ENCODE results near the gene OASL. TPM values are rescaled to one million over a fixed set of nuclear protein-coding genes. Genes with fewer than 3 reads are reported as not detected.

The OASL gene
- total and polyA plus RNA-seq, 2 of the 4 experiments (the other 2 are of a cell fraction): under 0.01 to 0.05 TPM

- in situ Hi-C loops (cut with MboI; ENCODE audit: low sequenced_read_pairs): no loop called here
- ATAC-seq (ENCODE audit: low read depth) (peak; percentile 76), DNase-seq (peak; percentile 69)
- Histone ChIP-seq H2BK120ac (ENCODE audit: low read depth, low read length) (no peak overlapping the region), H3K27ac (ENCODE audit: insufficient read depth, low read length) (no peak overlapping the region), H2BK20ac (ENCODE audit: low read depth, low read length) (no peak overlapping the region), H3K27me3 (ENCODE audit: control insufficient read depth, insufficient read depth, low read length) (peaks cover 13% of the 10 kb centered on the region; the same call in 1 of the 2 replicates), H2AFZ (replicated peaks; ENCODE audit: low read length, poor library complexity) (no peak overlapping the region), H3K9ac (ENCODE audit: low read depth, low read length) (no peak overlapping the region), H2BK5ac (ENCODE audit: low read depth, low read length, poor library complexity, severe bottlenecking) (no peak overlapping the region), H3K4me2 (ENCODE audit: low read depth, low read length) (no peak overlapping the region), H4K20me1 (ENCODE audit: insufficient read depth, low read length) (no peaks in the 10 kb centered on the region), H4K8ac (ENCODE audit: low read depth in 2 of 2, low read length in 2 of 2) (no peak overlapping the region), H2AK5ac (ENCODE audit: low read depth, low read length) (no peak overlapping the region), H3K36me3 (ENCODE audit: control insufficient read depth, insufficient read depth, low read length) (no peaks in the 10 kb centered on the region), H3K56ac (ENCODE audit: extremely low read depth, insufficient read depth, low read length) (no peak overlapping the region), H3K4me3 (ENCODE audit: insufficient read depth, low read depth, low read length) (no peak overlapping the region), H3K14ac (replicated peaks; ENCODE audit: low read depth, low read length) (no peak overlapping the region), H2BK15ac (ENCODE audit: low read depth, low read length) (no peak overlapping the region), H3K23ac (ENCODE audit: low read depth, low read length) (no peak overlapping the region), H3K79me1 (ENCODE audit: low read depth in 1 of 2, low read length in 2 of 2) (no peaks in the 10 kb centered on the region), H3K9me3 (ENCODE audit: control insufficient read depth, insufficient read depth, low read length) (no peaks in the 10 kb centered on the region), H4K91ac (ENCODE audit: insufficient read depth, low read depth, low read length) (no peak overlapping the region), H3K4me1 (ENCODE audit: control insufficient read depth, insufficient read depth, low read length) (no peaks in the 10 kb centered on the region), H2AK9ac (replicated peaks; ENCODE audit: low read depth, low read length, poor library complexity) (no peak overlapping the region), H3K9me1 (ENCODE audit: insufficient read depth, low read length) (0 out of 2 replicates have a peak, but pooled peaks cover 2% of the 10 kb centered on the region), H4K5ac (ENCODE audit: low read depth, low read length) (no peak overlapping the region), H3K4ac (ENCODE audit: low read depth, low read length) (no peak overlapping the region), H3K18ac (ENCODE audit: low read depth, low read length) (no peak overlapping the region)
- ChIA-PET POLR2A (ENCODE audit: unreplicated experiment) (no interaction called here), CTCF (no interaction called here)
- 71% methylated on average over 1 of the region's 6 CpGs; no CpG with 5 or more reads in 1 of the 2 experiments for WGBS, 2 experiments (ENCODE audit: extremely low coverage in 2 of 2, insufficient read length in 1 of 2)
- no TSS peak for BruUV-seq (replicated peaks)
- dilution Hi-C loops (cut with HindIII; ENCODE audit: low sequenced_read_pairs, unreplicated experiment): no loop called here
- TF ChIP-seq SMC3 (IDR thresholded peaks at IDR 0.05; ENCODE audit: low read depth, low read length): no peak
- peak; percentile 44; the same call in 1 of the 2 replicates for TF ChIP-seq FOS (IDR thresholded peaks at IDR 0.05; ENCODE audit: low read depth, low read length)
- TF ChIP-seq CEBPB (IDR thresholded peaks at IDR 0.05; ENCODE audit: low read depth, low read length): peak; percentile 91
- intact Hi-C loops (cut with micrococcal nuclease): no loop called here
These were observed 2.2 kb downstream of the OASL start for GRCh38 chr12:121036810-121037326.

All from IMR-90 (cell line).